HCT116 (cell line): ENCODE measurements around the gene TNC. TPM values are rescaled to one million over a fixed set of nuclear protein-coding genes. Genes with fewer than 3 reads are reported as not detected.

Experiments used
- ATAC-seq: fragments of 200-7000 bp; cut with Tn5 transposase; 2 replicates; pipeline ENCODE4 v1.9.1; 2020; ENCODE audit warnings: mild to moderate bottlenecking, moderate library complexity
- BruUV-seq: library from RNA; stranded (reverse); fragments of 400-500 nt; replicated peaks from 2 replicates; lab custom pipeline; 2021; lab: Mats Ljungman, UMichigan
- CTCF ChIA-PET: fragments of 300-600 bp; sonication (Branson Sonifier 250); formaldehyde crosslinking; loops from one replicate; lab custom pipeline; 2021; ENCODE audit warnings: antibody characterized with exemption; lab: Charles Lee
- POLR2A ChIA-PET: fragments of 300-600, 350-600 bp; sonication (Branson Sonifier 250); formaldehyde crosslinking; loops from one replicate; lab custom pipeline; 2021; ENCODE audit warnings: antibody characterized with exemption; lab: Charles Lee
- RAD21 ChIA-PET, 2 experiments: fragments of 300-600 bp; sonication (Branson Sonifier 250); formaldehyde crosslinking; loops; one replicate each; lab custom pipeline; 2023; ENCODE audit warnings: low total read pairs in 2 of 2; ENCODE audit not compliant: uncharacterized antibody in 2 of 2, unreplicated experiment in 2 of 2, low non-redundant PET in 1 of 2; lab: Charles Lee
- DNase-seq: peaks from one replicate; pipeline ENCODE4 v3.0.0-alpha.2; 2010; ENCODE audit warnings: low read depth, low spot score
- H2AFZ ChIP-seq: fragments of 200-600 bp; shearing (Covaris generic), sonication (generic); 2 replicates; pipeline ENCODE4 v1.6.1; 2017; ENCODE audit warnings: low read depth, mixed run types, mixed read lengths, antibody characterized with exemption, low read length; ENCODE audit not compliant: poor library complexity, severe bottlenecking
- H3K27ac ChIP-seq: 2 replicates; pipeline ENCODE4 v1.5.1; 2012; ENCODE audit warnings: low read depth, low read length
- H3K27me3 ChIP-seq: fragments of 200-600 bp; sonication (generic); 2 replicates; pipeline ENCODE4 v1.6.1; 2016; ENCODE audit warnings: mixed run types, low read length, mixed read lengths; ENCODE audit not compliant: insufficient read depth
- H3K36me3 ChIP-seq, 2 experiments: fragments of 200-500 bp in 1 of 2; fragments of 200-600 bp in 1 of 2; sonication (Bioruptor generic) in 1 of 2; sonication (generic) in 1 of 2; 2 replicates each; pipeline versions ENCODE4 v1.5.1 to v1.6.1; 2014 to 2016; ENCODE audit warnings: low read length in 2 of 2, inconsistent platforms in 1 of 2, mixed read lengths in 1 of 2, mixed run types in 1 of 2; ENCODE audit not compliant: insufficient read depth in 2 of 2, control insufficient read depth in 1 of 2
- H3K4me1 ChIP-seq, 2 experiments: fragments of 200-600 bp in 1 of 2; sonication (generic) in 1 of 2; 2 replicates each; pipeline versions ENCODE4 v1.5.1 to v1.6.1; 2012 to 2017; ENCODE audit warnings: low read length in 2 of 2, inconsistent platforms in 1 of 2, mild to moderate bottlenecking in 1 of 2, mixed read lengths in 1 of 2, mixed run types in 1 of 2, moderate library complexity in 1 of 2; ENCODE audit not compliant: insufficient read depth in 2 of 2, control insufficient read depth in 1 of 2
- H3K4me2 ChIP-seq: fragments of 200-600 bp; sonication (generic); 2 replicates; pipeline ENCODE4 v1.6.1; 2017; ENCODE audit warnings: mixed run types, low read length, mixed read lengths
- H3K4me3 ChIP-seq, 2 experiments: fragments of 200-600 bp in 1 of 2; sonication (generic) in 1 of 2; replicated peaks in 1 of 2; 2 replicates each; pipeline ENCODE4 v1.5.1; 2011 to 2016; ENCODE audit warnings: low read length in 2 of 2, control low read depth in 1 of 2, low read depth in 1 of 2, mild to moderate bottlenecking in 1 of 2, mixed read lengths in 1 of 2, mixed run types in 1 of 2
- H3K79me2 ChIP-seq: fragments of 200-600 bp; sonication (generic); 2 replicates; pipeline ENCODE4 v1.6.1; 2017; ENCODE audit warnings: mild to moderate bottlenecking, mixed run types, low read length, moderate library complexity, mixed read lengths; ENCODE audit not compliant: insufficient read depth
- H3K9ac ChIP-seq: fragments of 200-600 bp; sonication (generic); 2 replicates; pipeline ENCODE4 v1.6.1; 2016; ENCODE audit warnings: low read length, mixed read lengths
- H3K9me2 ChIP-seq: fragments of 200-600 bp; sonication (generic), shearing (Covaris generic); 2 replicates; pipeline ENCODE4 v1.6.1; 2017; ENCODE audit warnings: mixed run types, mild to moderate bottlenecking, moderate library complexity; ENCODE audit not compliant: insufficient read depth
- H3K9me3 ChIP-seq, 2 experiments: fragments of 200-500 bp in 1 of 2; fragments of 200-600 bp in 1 of 2; sonication (Bioruptor generic) in 1 of 2; sonication (generic) in 1 of 2; 2 replicates each; pipeline ENCODE4 v1.6.1; 2014 to 2017; ENCODE audit warnings: low read length in 2 of 2, mixed read lengths in 2 of 2, inconsistent platforms in 1 of 2, low read depth in 1 of 2, mild to moderate bottlenecking in 1 of 2, mixed run types in 1 of 2, moderate library complexity in 1 of 2; ENCODE audit not compliant: control insufficient read depth in 1 of 2, insufficient read depth in 1 of 2
- H4K20me1 ChIP-seq: fragments of 200-600 bp; sonication (generic), shearing (Covaris generic); 2 replicates; pipeline ENCODE4 v1.6.1; 2017; ENCODE audit warnings: mixed run types, mild to moderate bottlenecking, moderate library complexity; ENCODE audit not compliant: insufficient read depth
- CBX3 ChIP-seq: IDR thresholded peaks from 2 replicates; pipeline ENCODE4 v1.6.1; 2012; ENCODE audit warnings: low read depth
- CTCF ChIP-seq, 3 experiments: fragments of 200-600 bp in 1 of 3; sonication (generic) in 1 of 3; IDR thresholded peaks in 2 of 3; conservative IDR thresholded peaks in 1 of 3; 2 replicates each; pipeline ENCODE4 v1.5.1; 2012 to 2017; ENCODE audit warnings: low read depth in 2 of 3, low read length in 2 of 3, antibody characterized with exemption in 1 of 3, borderline replicate concordance in 1 of 3, control low read depth in 1 of 3, mild to moderate bottlenecking in 1 of 3, mixed read lengths in 1 of 3, mixed run types in 1 of 3, moderate library complexity in 1 of 3; ENCODE audit not compliant: insufficient read depth in 1 of 3
- RAD21 ChIP-seq: IDR thresholded peaks from 2 replicates; pipeline ENCODE4 v1.6.1; 2012; ENCODE audit warnings: low read depth, mild to moderate bottlenecking
- SP1 ChIP-seq: IDR thresholded peaks from 2 replicates; pipeline ENCODE4 v1.6.1; 2012; ENCODE audit warnings: low read depth
- SRF ChIP-seq: IDR thresholded peaks from 2 replicates; pipeline ENCODE4 v1.6.1; 2012; ENCODE audit warnings: low read depth
- ZFX ChIP-seq: fragments of 450-650 bp; IDR thresholded peaks from 2 replicates; pipeline ENCODE4 v1.6.1; 2017
- intact Hi-C: fragments of 100-400 bp; cut with micrococcal nuclease; formaldehyde crosslinking; loops from 2 replicates; pipeline ENCODE4 v1.10.0; 2022
- total RNA-seq: library from RNA; stranded (reverse); gene quantifications from one replicate; pipeline ENCODE4 v1.2.1, GENCODE V29; 2021; ENCODE audit not compliant: unreplicated experiment

TNC gene
- total RNA-seq, 1 experiment from 2014 or later: 0.49 TPM

GRCh38 chr9:115135821-115136778 lies 18.1 kb upstream of the TNC start:
- no TSS peak for BruUV-seq

GRCh38 chr9:115134941-115135340 lies 17.0 kb upstream of the TNC start:
- CTCF ChIA-PET: no interaction called here
- H3K9ac ChIP-seq: no peak overlapping the region
- TF ChIP-seq ZFX: no peak
- TF ChIP-seq CTCF (IDR thresholded peaks at IDR 0.05 in 2 of 3, conservative IDR thresholded peaks at IDR 0.05 in 1 of 3; ENCODE audit: borderline replicate concordance in 1 of 3, insufficient read depth in 1 of 3, low read depth in 2 of 3, low read length in 2 of 3): no peak
- no peak for TF ChIP-seq SRF
- no peak for TF ChIP-seq SP1
- TF ChIP-seq, all 23 proteins: peak for 0
- RAD21 ChIA-PET: no interaction called here
- intact Hi-C loops: no loop called here
- no peaks in the 10 kb centered on the region for H3K4me1 ChIP-seq
- DNase-seq (no peak), ATAC-seq (no peak)
- H3K27me3 ChIP-seq: peaks cover 9% of the 10 kb centered on the region; the same call in 1 of the 2 replicates
- H3K36me3 ChIP-seq: no peaks in the 10 kb centered on the region
- no peaks in the 10 kb centered on the region for H3K9me3 ChIP-seq
- H3K4me3 ChIP-seq: no peak overlapping the region
- no peak overlapping the region for H3K4me2 ChIP-seq
- no peak overlapping the region for H3K27ac ChIP-seq
- no peaks in the 10 kb centered on the region for H3K79me2 ChIP-seq
- H2AFZ ChIP-seq: no peak overlapping the region
- no peaks in the 10 kb centered on the region for H3K9me2 ChIP-seq
- no TSS peak for BruUV-seq
- POLR2A ChIA-PET: no interaction called here
- H4K20me1 ChIP-seq: no peaks in the 10 kb centered on the region

More at GRCh38 chr9:115135821-115136778, 18.1 kb upstream of the TNC start:
- ChIA-PET CTCF (no interaction called here), POLR2A (no interaction called here), RAD21 (no interaction called here)
- no peak overlapping the region for H3K4me3 ChIP-seq
- DNase-seq: no peak
- no peak overlapping the region for H2AFZ ChIP-seq
- H4K20me1 ChIP-seq: no peaks in the 10 kb centered on the region
- H3K27ac ChIP-seq: no peak overlapping the region
- H3K9me2 ChIP-seq: no peaks in the 10 kb centered on the region
- H3K27me3 ChIP-seq: peaks cover 9% of the 10 kb centered on the region; the same call in 1 of the 2 replicates
- H3K4me1 ChIP-seq: no peaks in the 10 kb centered on the region
- no peaks in the 10 kb centered on the region for H3K36me3 ChIP-seq
- H3K79me2 ChIP-seq: no peaks in the 10 kb centered on the region
- no peak overlapping the region for H3K4me2 ChIP-seq
- TF ChIP-seq RAD21 (no peak), CBX3 (no peak)
- no peak for ATAC-seq
- H3K9me3 ChIP-seq: no peaks in the 10 kb centered on the region
- no peak overlapping the region for H3K9ac ChIP-seq
- intact Hi-C loops: no loop called here
